Measurements from ENCODE around the gene TBXAS1.

DNA sequence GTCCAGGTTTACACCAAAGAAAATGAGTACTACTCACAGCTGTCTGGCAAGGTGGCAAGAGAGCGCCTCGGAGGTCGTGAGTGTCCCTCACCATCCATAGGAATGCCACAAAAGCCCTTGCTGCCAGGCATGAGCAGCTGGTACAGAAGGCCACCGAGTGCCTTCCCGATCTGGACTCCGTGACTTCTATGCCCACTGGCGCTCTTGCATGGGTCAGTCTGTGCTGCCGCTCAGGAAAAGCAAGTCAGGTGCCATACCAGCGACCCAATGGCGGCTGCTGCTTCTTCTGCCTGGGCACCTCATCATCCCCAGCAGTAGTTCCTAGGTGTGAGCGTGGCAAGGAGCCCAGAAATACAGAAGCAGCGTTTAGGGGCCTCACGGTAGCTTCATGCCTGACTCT is 11.7 kb downstream of the TBXAS1 start:
- TF ChIP-seq POLR2A (IDR thresholded peaks at IDR 0.05; ENCODE audit: low read length) (no peak), GATA1 (IDR thresholded peaks at IDR 0.05; ENCODE audit: low read depth, low read length) (no peak)

Data from erythroblast (primary cell).